Brain microvascular endothelial cell (primary cell): ENCODE data around the gene OTUB2.

Source experiments
- DNase-seq: peaks from one replicate; pipeline ENCODE4 v3.0.0-alpha.2; 2020
- H3K27ac ChIP-seq: fragments of 250-450 bp; sonication (Bioruptor Pico); 2 replicates; pipeline ENCODE4 v1.5.1; 2020; ENCODE audit warnings: mild to moderate bottlenecking, moderate library complexity
- H3K27me3 ChIP-seq: fragments of 250-450 bp; sonication (Bioruptor Pico); replicated peaks from 2 replicates; pipeline ENCODE4 v1.5.1; 2020; ENCODE audit warnings: mild to moderate bottlenecking
- H3K36me3 ChIP-seq: fragments of 250-450 bp; sonication (Bioruptor Pico); replicated peaks from 2 replicates; pipeline ENCODE4 v1.5.1; 2020; ENCODE audit warnings: mild to moderate bottlenecking
- H3K4me3 ChIP-seq: 2 replicates; pipeline ENCODE4 v1.5.1; 2011; ENCODE audit warnings: low read depth, mild to moderate bottlenecking, control low read depth, low read length, moderate library complexity
- in situ Hi-C: cut with HindIII; loops from 2 replicates; pipeline ENCODE4 v1.10.0; 2017; ENCODE audit warnings: low sequenced_read_pairs, low pct_ligation_motif_present
- TF ChIP-seq, protein P1 (sequence below): IDR thresholded peaks from 2 replicates; pipeline ENCODE4 v1.5.1; 2011; ENCODE audit warnings: low read depth, mild to moderate bottlenecking, moderate library complexity, low read length, control low read depth, inconsistent platforms; ENCODE audit errors: missing control alignments

Gene OTUB2

DNA sequence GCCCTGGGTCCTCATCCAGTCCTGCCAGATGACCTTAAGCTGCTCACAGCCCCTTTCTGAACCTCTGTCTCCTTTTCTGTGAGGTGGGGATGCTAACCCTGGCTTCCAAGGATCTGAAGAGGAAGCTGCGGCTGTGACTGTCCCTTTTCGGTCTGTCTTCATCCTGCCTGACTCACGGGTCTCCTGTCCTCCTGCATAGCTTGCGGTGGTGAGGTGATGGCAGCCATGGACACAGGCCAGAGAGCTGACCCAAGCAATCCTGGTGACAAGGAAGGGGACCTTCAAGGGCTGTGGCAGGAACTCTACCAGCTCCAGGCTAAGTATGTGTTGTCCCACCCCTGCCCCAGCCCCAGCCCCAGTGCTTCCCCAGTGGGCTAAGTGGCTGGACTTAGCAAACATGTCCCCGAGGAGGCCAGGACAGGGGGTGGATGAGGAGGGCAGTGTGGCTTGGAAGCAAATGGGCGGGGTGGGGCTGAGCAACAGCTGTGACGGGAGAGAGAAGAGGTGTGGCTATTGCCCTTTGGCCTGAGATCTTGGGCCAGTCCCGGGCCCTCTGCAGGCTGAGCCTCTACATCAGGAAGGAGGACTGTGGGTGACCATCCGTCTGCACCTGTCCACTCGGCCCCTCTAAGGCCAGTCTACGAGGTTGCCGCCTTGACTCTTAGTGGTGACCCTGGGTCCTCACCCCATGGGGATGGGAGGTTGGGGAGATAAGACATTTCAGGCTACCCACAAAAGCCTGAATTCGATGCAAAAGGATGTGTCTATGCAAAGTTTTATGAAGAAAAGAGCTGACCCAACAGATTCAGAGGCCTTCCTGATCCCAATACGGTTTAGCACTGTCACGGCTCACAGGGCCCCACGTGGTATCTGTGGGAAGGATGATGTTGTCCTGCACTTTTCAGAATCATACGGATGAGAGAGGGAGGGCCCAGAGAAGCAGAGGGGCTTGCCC, 27.9 kb upstream of the OTUB2 start:
- Histone ChIP-seq H3K27ac (no peak overlapping the region), H3K27me3 (peaks cover 9% of the 10 kb centered on the region), H3K4me3 (no peak overlapping the region), H3K36me3 (no peaks in the 10 kb centered on the region)
- DNase-seq, result no peak
- in situ Hi-C loops, result no loop called here
- TF ChIP-seq, protein P1, sequence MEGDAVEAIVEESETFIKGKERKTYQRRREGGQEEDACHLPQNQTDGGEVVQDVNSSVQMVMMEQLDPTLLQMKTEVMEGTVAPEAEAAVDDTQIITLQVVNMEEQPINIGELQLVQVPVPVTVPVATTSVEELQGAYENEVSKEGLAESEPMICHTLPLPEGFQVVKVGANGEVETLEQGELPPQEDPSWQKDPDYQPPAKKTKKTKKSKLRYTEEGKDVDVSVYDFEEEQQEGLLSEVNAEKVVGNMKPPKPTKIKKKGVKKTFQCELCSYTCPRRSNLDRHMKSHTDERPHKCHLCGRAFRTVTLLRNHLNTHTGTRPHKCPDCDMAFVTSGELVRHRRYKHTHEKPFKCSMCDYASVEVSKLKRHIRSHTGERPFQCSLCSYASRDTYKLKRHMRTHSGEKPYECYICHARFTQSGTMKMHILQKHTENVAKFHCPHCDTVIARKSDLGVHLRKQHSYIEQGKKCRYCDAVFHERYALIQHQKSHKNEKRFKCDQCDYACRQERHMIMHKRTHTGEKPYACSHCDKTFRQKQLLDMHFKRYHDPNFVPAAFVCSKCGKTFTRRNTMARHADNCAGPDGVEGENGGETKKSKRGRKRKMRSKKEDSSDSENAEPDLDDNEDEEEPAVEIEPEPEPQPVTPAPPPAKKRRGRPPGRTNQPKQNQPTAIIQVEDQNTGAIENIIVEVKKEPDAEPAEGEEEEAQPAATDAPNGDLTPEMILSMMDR, result no peak

DNA sequence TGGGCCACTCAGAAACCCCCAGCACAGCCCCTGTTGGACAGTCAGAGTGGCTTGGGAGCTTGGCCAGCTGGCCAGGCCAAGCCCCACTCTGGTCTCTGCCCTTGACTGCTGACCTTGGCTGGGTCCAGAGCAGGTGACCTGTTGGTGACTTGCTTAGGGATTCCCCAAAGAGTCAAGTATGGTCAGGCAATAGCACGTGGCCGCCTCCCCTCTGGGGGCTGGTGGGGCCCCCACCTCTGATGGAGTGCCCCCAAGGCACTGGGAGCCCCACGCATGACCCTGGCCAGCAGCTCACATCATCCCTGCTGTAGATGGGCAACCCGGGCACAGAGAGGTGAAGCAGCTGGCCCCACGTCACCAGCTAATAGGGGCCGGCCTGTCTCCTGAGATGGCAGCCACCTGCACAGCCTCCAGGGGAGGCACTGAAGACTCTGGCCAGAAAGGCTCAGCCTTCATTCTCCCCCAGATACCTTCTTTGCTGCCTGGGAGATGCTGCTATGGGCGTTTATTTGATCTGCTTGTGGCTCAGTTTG, 27.2 kb upstream of the OTUB2 start:
- no peak overlapping the region for H3K27ac ChIP-seq
- in situ Hi-C loops, result no loop called here
- TF ChIP-seq, protein P1, result no peak
- H3K36me3 ChIP-seq, result no peaks in the 10 kb centered on the region
- H3K27me3 ChIP-seq, result peaks cover 9% of the 10 kb centered on the region
- H3K4me3 ChIP-seq, result no peak overlapping the region
- DNase-seq, result no peak

DNA sequence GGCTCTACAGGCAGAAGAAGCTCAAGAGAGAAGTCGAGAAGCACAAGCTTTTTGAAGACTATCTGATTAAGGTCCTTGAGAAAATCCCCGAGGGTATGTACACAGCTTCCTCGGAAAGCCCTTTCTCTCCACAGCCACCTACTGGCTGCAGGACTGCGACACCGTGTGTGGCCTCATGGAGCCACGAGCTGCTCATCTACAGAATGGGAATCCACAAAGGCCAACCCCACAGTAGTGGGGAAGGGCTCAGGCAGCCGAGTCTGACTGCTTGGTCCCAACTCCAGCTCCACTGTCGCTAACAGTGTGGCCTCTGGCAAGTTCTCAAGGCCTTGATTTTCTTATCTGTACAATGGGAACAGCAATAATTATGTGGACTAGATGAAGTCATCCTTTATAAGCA, 26.6 kb upstream of the OTUB2 start:
- DNase-seq, result no peak
- H3K36me3 ChIP-seq, result no peaks in the 10 kb centered on the region
- H3K27me3 ChIP-seq, result peaks cover 11% of the 10 kb centered on the region
- no peak overlapping the region for H3K4me3 ChIP-seq
- no peak overlapping the region for H3K27ac ChIP-seq
- in situ Hi-C loops, result no loop called here
- TF ChIP-seq, protein P1, result no peak

DNA sequence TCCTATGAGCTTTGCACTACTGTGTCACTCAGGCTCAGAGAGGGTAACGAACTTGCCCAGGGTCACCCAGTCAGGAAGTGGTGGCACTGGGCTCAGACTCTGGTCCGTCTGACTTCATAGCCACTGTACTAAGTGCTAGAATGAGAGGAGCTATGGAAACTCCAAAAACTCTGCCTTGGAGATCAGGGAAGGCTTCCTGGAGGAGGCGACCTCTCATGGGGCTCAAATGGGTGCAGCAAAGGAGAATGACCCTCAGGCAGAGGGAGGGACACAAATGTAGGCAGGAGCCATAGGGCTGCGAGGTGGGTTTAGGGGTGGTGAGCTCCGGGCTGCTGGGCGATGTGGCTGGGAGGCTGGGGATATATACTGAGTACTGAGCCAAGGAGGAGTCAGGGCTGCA, 25.9 kb upstream of the OTUB2 start:
- TF ChIP-seq, protein P1, result no peak
- H3K27ac ChIP-seq, result no peak overlapping the region

DNA sequence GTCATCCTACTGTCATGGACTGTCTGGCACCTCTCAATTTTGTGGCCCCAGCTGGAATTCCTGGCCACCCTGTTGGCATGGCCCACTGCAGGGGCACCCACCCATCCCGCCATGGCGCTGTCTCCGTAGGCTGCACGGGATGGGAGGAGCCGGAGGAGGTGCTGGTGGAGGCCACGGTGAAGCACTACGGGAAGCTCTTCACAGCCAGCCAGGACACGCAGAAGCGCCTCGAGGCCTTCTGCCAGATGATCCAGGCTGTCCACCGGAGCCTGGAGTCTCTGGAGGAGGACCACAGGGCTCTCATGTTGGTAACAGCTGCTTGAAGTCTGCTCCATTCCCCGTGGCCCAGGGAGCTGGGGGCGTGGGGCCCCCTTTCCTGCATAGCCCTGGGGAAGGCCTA, 25.1 kb upstream of the OTUB2 start:
- Histone ChIP-seq H3K36me3 (no peaks in the 10 kb centered on the region), H3K27me3 (peaks cover 7% of the 10 kb centered on the region), H3K4me3 (no peak overlapping the region), H3K27ac (no peak overlapping the region)
- in situ Hi-C loops, result no loop called here
- TF ChIP-seq, protein P1, result no peak
- no peak for DNase-seq

More for the DNA sequence above, 25.9 kb upstream of the OTUB2 start:
- in situ Hi-C loops, result no loop called here
- Histone ChIP-seq H3K27me3 (peaks cover 11% of the 10 kb centered on the region), H3K36me3 (no peaks in the 10 kb centered on the region), H3K4me3 (no peak overlapping the region)
- DNase-seq, result no peak
